HG02970 (cell line): ENCODE measurements around the gene VCL.

ENCODE experiments used
- ATAC-seq: cut with Tn5 transposase; IDR thresholded peaks from one replicate; pipeline ENCODE4 v1.9.1; 2021; ENCODE audit warnings: mild to moderate bottlenecking, moderate library complexity, moderate number of reproducible peaks; ENCODE audit not compliant: unreplicated experiment, low FRiP score

VCL gene

GRCh38 chr10:74067373-74068352, 69.7 kb downstream of the VCL start:
- no peak for ATAC-seq

GRCh38 chr10:74071157-74071556, 73.2 kb downstream of the VCL start:
- no peak for ATAC-seq

- ATAC-seq = no peak
Measured at GRCh38 chr10:74072503-74072902, 74.6 kb downstream of the VCL start.

GRCh38 chr10:74075906-74076305, 78.0 kb downstream of the VCL start:
- ATAC-seq = no peak

- ATAC-seq = no peak
Measured at GRCh38 chr10:74076961-74077360, 79.0 kb downstream of the VCL start.

GRCh38 chr10:74077416-74077815, 79.5 kb downstream of the VCL start:
- no peak for ATAC-seq

GRCh38 chr10:74078037-74078436, 80.1 kb downstream of the VCL start:
- no peak for ATAC-seq

- no peak for ATAC-seq
Measured at GRCh38 chr10:74079028-74079935, 81.4 kb downstream of the VCL start.

GRCh38 chr10:74079936-74080590, 82.1 kb downstream of the VCL start:
- no peak for ATAC-seq

- no peak for ATAC-seq
Measured at GRCh38 chr10:74081192-74081803, 83.4 kb downstream of the VCL start.

GRCh38 chr10:74081941-74082718, 84.2 kb downstream of the VCL start:
- ATAC-seq = no peak

GRCh38 chr10:74083304-74083703, 85.4 kb downstream of the VCL start:
- no peak for ATAC-seq

GRCh38 chr10:74084955-74085354, 87.0 kb downstream of the VCL start:
- ATAC-seq = peak; percentile 65

GRCh38 chr10:74086317-74086716, 88.4 kb downstream of the VCL start:
- ATAC-seq = no peak

- no peak for ATAC-seq
Measured at GRCh38 chr10:74088722-74089121, 90.8 kb downstream of the VCL start.

- no peak for ATAC-seq
Measured at GRCh38 chr10:74092372-74092771, 94.5 kb downstream of the VCL start.

GRCh38 chr10:74093530-74094164, 95.7 kb downstream of the VCL start:
- ATAC-seq = no peak

- ATAC-seq = no peak
Measured at GRCh38 chr10:74094231-74094630, 96.3 kb downstream of the VCL start.

- ATAC-seq = peak; percentile 95
Measured at GRCh38 chr10:74096777-74097176, 98.9 kb downstream of the VCL start.
